K562 (cell line): Measurements from ENCODE around the gene IGFBP7.

Source experiments
- ARID1B ChIP-seq: fragments of 450-650 bp; IDR thresholded peaks from 2 replicates; pipeline ENCODE4 v1.6.1; 2016; ENCODE audit warnings: antibody characterized with exemption, mild to moderate bottlenecking, inconsistent platforms
- CEBPB ChIP-seq: fragments of 450-650 bp; IDR thresholded peaks from 2 replicates; pipeline ENCODE4 v1.6.1; 2016; ENCODE audit warnings: missing genetic modification characterization, missing compliant biosample characterization
- KAT2B ChIP-seq: IDR thresholded peaks from one replicate; pipeline ENCODE4 v1.6.1; 2012; ENCODE audit warnings: low read depth, mild to moderate bottlenecking, control low read depth, inconsistent platforms, low read length, moderate library complexity
- NFE2 ChIP-seq: IDR thresholded peaks from 2 replicates; pipeline ENCODE4 v1.6.1; 2014; ENCODE audit warnings: antibody characterized with exemption, low read depth
- NFYB ChIP-seq: IDR thresholded peaks from 2 replicates; pipeline ENCODE4 v1.6.1; 2011; ENCODE audit warnings: mild to moderate bottlenecking, moderate library complexity; ENCODE audit not compliant: insufficient read length; ENCODE audit errors: extremely low read depth
- ZEB2 ChIP-seq: fragments of 450-650 bp; IDR thresholded peaks from 2 replicates; pipeline ENCODE4 v1.6.1; 2016
- ZNF324 ChIP-seq: fragments of 250-450 bp; sonication (Bioruptor Pico); IDR thresholded peaks from 2 replicates; pipeline ENCODE4 v1.4.0; 2020; ENCODE audit warnings: mild to moderate bottlenecking
- ZNF707 ChIP-seq: fragments of 250-450 bp; sonication (Bioruptor Pico); conservative IDR thresholded peaks from 2 replicates; pipeline ENCODE4 v1.8.0; 2022; ENCODE audit warnings: inconsistent platforms, mild to moderate bottlenecking, moderate library complexity
- TF ChIP-seq, protein P1 (sequence below): fragments of 250-450 bp; sonication (Bioruptor Pico); IDR thresholded peaks from 2 replicates; pipeline ENCODE4 v1.4.0; 2020; ENCODE audit warnings: borderline replicate concordance
- TF ChIP-seq, protein P2 (sequence below): sonication (generic); formaldehyde crosslinking; IDR thresholded peaks from 2 replicates; pipeline ENCODE4 v1.8.0; 2022; ENCODE audit warnings: mild to moderate bottlenecking, missing genetic modification reagents
- TF ChIP-seq, protein P3 (sequence below), 2 experiments: fragments of 450-650 bp in 1 of 2; sonication (generic) in 1 of 2; formaldehyde crosslinking in 1 of 2; IDR thresholded peaks; 2 replicates each; pipeline versions ENCODE4 v1.7.1 to v1.9.0; 2016 to 2022; ENCODE audit warnings: inconsistent platforms in 1 of 2, mild to moderate bottlenecking in 1 of 2, missing genetic modification reagents in 1 of 2

- TF ChIP-seq, protein P1, sequence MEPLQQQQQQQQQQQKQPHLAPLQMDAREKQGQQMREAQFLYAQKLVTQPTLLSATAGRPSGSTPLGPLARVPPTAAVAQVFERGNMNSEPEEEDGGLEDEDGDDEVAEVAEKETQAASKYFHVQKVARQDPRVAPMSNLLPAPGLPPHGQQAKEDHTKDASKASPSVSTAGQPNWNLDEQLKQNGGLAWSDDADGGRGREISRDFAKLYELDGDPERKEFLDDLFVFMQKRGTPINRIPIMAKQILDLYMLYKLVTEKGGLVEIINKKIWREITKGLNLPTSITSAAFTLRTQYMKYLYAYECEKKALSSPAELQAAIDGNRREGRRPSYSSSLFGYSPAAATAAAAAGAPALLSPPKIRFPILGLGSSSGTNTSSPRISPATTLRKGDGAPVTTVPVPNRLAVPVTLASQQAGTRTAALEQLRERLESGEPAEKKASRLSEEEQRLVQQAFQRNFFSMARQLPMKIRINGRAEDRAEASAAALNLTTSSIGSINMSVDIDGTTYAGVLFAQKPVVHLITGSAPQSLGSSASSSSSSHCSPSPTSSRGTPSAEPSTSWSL (CRISPR knock-in tag) = no peak
- TF ChIP-seq CEBPB (tag) = no peak
- TF ChIP-seq, protein P2, sequence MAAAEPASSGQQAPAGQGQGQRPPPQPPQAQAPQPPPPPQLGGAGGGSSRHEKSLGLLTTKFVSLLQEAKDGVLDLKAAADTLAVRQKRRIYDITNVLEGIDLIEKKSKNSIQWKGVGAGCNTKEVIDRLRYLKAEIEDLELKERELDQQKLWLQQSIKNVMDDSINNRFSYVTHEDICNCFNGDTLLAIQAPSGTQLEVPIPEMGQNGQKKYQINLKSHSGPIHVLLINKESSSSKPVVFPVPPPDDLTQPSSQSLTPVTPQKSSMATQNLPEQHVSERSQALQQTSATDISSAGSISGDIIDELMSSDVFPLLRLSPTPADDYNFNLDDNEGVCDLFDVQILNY (CRISPR knock-in tag) = no peak
- TF ChIP-seq ZNF707 (CRISPR knock-in tag) = no peak
- TF ChIP-seq NFE2 = no peak
- TF ChIP-seq KAT2B = no peak
- no peak for TF ChIP-seq ZEB2
- TF ChIP-seq ARID1B = no peak
- TF ChIP-seq, protein P3, sequence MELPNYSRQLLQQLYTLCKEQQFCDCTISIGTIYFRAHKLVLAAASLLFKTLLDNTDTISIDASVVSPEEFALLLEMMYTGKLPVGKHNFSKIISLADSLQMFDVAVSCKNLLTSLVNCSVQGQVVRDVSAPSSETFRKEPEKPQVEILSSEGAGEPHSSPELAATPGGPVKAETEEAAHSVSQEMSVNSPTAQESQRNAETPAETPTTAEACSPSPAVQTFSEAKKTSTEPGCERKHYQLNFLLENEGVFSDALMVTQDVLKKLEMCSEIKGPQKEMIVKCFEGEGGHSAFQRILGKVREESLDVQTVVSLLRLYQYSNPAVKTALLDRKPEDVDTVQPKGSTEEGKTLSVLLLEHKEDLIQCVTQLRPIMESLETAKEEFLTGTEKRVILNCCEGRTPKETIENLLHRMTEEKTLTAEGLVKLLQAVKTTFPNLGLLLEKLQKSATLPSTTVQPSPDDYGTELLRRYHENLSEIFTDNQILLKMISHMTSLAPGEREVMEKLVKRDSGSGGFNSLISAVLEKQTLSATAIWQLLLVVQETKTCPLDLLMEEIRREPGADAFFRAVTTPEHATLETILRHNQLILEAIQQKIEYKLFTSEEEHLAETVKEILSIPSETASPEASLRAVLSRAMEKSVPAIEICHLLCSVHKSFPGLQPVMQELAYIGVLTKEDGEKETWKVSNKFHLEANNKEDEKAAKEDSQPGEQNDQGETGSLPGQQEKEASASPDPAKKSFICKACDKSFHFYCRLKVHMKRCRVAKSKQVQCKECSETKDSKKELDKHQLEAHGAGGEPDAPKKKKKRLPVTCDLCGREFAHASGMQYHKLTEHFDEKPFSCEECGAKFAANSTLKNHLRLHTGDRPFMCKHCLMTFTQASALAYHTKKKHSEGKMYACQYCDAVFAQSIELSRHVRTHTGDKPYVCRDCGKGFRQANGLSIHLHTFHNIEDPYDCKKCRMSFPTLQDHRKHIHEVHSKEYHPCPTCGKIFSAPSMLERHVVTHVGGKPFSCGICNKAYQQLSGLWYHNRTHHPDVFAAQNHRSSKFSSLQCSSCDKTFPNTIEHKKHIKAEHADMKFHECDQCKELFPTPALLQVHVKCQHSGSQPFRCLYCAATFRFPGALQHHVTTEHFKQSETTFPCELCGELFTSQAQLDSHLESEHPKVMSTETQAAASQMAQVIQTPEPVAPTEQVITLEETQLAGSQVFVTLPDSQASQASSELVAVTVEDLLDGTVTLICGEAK (IDR thresholded peaks at IDR 0.05) = no peak
- TF ChIP-seq, protein P3 (CRISPR knock-in tag; IDR thresholded peaks at IDR 0.05) = no peak
- no peak for TF ChIP-seq ZNF324 (CRISPR knock-in tag)
- no peak for TF ChIP-seq NFYB
Measured at GRCh38 chr4:57051524-57051923, 58.7 kb downstream of the IGFBP7 start.
